Loucy (cell line): ENCODE data around the gene AHCY.

Source experiments
- H2AFZ ChIP-seq: fragments of 200-600 bp; sonication (generic); 2 replicates; pipeline ENCODE4 v1.6.0; 2016; ENCODE audit warnings: antibody characterized with exemption, mild to moderate bottlenecking, low read length, moderate library complexity
- H3F3A ChIP-seq: fragments of 200-600 bp; 2 replicates; pipeline ENCODE4 v1.6.0; 2016; ENCODE audit warnings: antibody characterized with exemption, low read depth, mild to moderate bottlenecking
- H3K27me3 ChIP-seq: fragments of 200-600 bp; sonication (generic); 2 replicates; pipeline ENCODE4 v1.6.1; 2014; ENCODE audit warnings: low read length, mild to moderate bottlenecking; ENCODE audit not compliant: insufficient read depth, poor library complexity, severe bottlenecking
- H3K36me3 ChIP-seq: fragments of 200-600 bp; sonication (generic); 2 replicates; pipeline ENCODE4 v1.6.1; 2016; ENCODE audit warnings: low read length; ENCODE audit not compliant: insufficient read depth
- H3K4me1 ChIP-seq: fragments of 200-600 bp; sonication (generic); 2 replicates; pipeline ENCODE4 v1.5.1; 2014; ENCODE audit warnings: low read length, mild to moderate bottlenecking; ENCODE audit not compliant: insufficient read depth, poor library complexity, severe bottlenecking
- H3K4me2 ChIP-seq: fragments of 200-600 bp; sonication (generic); 2 replicates; pipeline ENCODE4 v1.6.0; 2014; ENCODE audit warnings: antibody characterized with exemption, low read length, low read depth, mild to moderate bottlenecking; ENCODE audit not compliant: poor library complexity, severe bottlenecking
- H3K4me3 ChIP-seq: fragments of 200-600 bp; sonication (generic); 2 replicates; pipeline ENCODE4 v1.5.1; 2014; ENCODE audit warnings: low read length, mild to moderate bottlenecking, mixed read lengths; ENCODE audit not compliant: poor library complexity, severe bottlenecking
- H3K79me2 ChIP-seq: fragments of 200-600 bp; sonication (generic); 2 replicates; pipeline ENCODE4 v1.6.1; 2014; ENCODE audit warnings: low read length; ENCODE audit not compliant: insufficient read depth
- H3K9ac ChIP-seq: fragments of 200-600 bp; sonication (generic); 2 replicates; pipeline ENCODE4 v1.6.0; 2014; ENCODE audit warnings: mild to moderate bottlenecking, low read depth, low read length, moderate library complexity; ENCODE audit not compliant: poor library complexity, severe bottlenecking
- H3K9me2 ChIP-seq: fragments of 200-600 bp; sonication (generic); replicated peaks from 2 replicates; pipeline ENCODE4 v1.6.1; 2016; ENCODE audit warnings: low read depth, low read length, mixed read lengths
- H3K9me3 ChIP-seq: fragments of 200-600 bp; sonication (generic); 2 replicates; pipeline ENCODE4 v1.6.1; 2014; ENCODE audit warnings: mild to moderate bottlenecking, antibody characterized with exemption, low read length, low read depth; ENCODE audit not compliant: insufficient read depth
- H4K20me1 ChIP-seq: fragments of 200-600 bp; sonication (generic); 2 replicates; pipeline ENCODE4 v1.6.0; 2014; ENCODE audit warnings: antibody characterized with exemption, low read length, mild to moderate bottlenecking; ENCODE audit not compliant: insufficient read depth, poor library complexity, severe bottlenecking
- EZH2phosphoT487 ChIP-seq: fragments of 200-600 bp; IDR thresholded peaks from 2 replicates; pipeline ENCODE4 v1.6.1; 2018; ENCODE audit warnings: antibody characterized with exemption, mild to moderate bottlenecking, moderate library complexity, borderline replicate concordance
- TF ChIP-seq, protein P1 (sequence below): fragments of 200-600 bp; sonication (generic); conservative IDR thresholded peaks from 2 replicates; pipeline ENCODE4 v1.5.1; 2014; ENCODE audit warnings: mild to moderate bottlenecking, antibody characterized with exemption, low read length

The AHCY gene

GRCh38 chr20:34337982-34338726 lies 35.0 kb upstream of the AHCY start:
- Histone ChIP-seq H3K79me2 (no peaks in the 10 kb centered on the region), H4K20me1 (no peaks in the 10 kb centered on the region), H3K36me3 (no peaks in the 10 kb centered on the region), H2AFZ (no peak overlapping the region), H3K4me2 (no peak overlapping the region), H3K27me3 (no peaks in the 10 kb centered on the region), H3K9me3 (no peaks in the 10 kb centered on the region), H3K9ac (no peak overlapping the region), H3K4me3 (no peak overlapping the region), H3K9me2 (no peaks in the 10 kb centered on the region), H3K4me1 (peaks cover 8% of the 10 kb centered on the region), H3F3A (no peaks in the 10 kb centered on the region)
- TF ChIP-seq, protein P1, sequence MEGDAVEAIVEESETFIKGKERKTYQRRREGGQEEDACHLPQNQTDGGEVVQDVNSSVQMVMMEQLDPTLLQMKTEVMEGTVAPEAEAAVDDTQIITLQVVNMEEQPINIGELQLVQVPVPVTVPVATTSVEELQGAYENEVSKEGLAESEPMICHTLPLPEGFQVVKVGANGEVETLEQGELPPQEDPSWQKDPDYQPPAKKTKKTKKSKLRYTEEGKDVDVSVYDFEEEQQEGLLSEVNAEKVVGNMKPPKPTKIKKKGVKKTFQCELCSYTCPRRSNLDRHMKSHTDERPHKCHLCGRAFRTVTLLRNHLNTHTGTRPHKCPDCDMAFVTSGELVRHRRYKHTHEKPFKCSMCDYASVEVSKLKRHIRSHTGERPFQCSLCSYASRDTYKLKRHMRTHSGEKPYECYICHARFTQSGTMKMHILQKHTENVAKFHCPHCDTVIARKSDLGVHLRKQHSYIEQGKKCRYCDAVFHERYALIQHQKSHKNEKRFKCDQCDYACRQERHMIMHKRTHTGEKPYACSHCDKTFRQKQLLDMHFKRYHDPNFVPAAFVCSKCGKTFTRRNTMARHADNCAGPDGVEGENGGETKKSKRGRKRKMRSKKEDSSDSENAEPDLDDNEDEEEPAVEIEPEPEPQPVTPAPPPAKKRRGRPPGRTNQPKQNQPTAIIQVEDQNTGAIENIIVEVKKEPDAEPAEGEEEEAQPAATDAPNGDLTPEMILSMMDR: no peak
- TF ChIP-seq EZH2phosphoT487: no peak

DNA sequence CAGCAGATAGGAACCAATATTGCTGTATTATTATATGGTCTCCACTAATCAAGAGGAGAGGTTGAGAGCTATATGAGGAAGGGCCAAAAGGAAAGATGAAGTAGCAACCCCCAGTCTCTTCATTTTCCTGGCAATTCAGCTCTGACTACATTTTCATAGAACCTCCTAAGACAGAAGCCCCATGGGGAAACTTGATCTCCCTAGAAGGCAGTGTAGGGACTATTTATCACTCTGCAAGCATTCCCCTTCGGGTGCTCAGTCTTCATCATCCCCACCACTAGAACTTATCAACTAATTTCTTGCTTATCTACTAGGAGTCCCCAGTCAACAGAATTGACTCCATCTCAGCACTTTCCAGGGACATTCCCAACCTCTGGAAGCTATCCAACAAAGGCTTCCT lies 34.4 kb upstream of the AHCY start:
- TF ChIP-seq EZH2phosphoT487: no peak
- TF ChIP-seq, protein P1: no peak
- no peak overlapping the region for H3K4me2 ChIP-seq
- H3K27me3 ChIP-seq: no peaks in the 10 kb centered on the region
- H3K79me2 ChIP-seq: no peaks in the 10 kb centered on the region
- H3K9ac ChIP-seq: no peak overlapping the region
- no peaks in the 10 kb centered on the region for H4K20me1 ChIP-seq
- peaks cover 8% of the 10 kb centered on the region for H3K4me1 ChIP-seq
- H2AFZ ChIP-seq: no peak overlapping the region
- H3K4me3 ChIP-seq: no peak overlapping the region
- no peaks in the 10 kb centered on the region for H3F3A ChIP-seq
- H3K9me3 ChIP-seq: no peaks in the 10 kb centered on the region
- H3K36me3 ChIP-seq: no peaks in the 10 kb centered on the region
- H3K9me2 ChIP-seq: no peaks in the 10 kb centered on the region

DNA sequence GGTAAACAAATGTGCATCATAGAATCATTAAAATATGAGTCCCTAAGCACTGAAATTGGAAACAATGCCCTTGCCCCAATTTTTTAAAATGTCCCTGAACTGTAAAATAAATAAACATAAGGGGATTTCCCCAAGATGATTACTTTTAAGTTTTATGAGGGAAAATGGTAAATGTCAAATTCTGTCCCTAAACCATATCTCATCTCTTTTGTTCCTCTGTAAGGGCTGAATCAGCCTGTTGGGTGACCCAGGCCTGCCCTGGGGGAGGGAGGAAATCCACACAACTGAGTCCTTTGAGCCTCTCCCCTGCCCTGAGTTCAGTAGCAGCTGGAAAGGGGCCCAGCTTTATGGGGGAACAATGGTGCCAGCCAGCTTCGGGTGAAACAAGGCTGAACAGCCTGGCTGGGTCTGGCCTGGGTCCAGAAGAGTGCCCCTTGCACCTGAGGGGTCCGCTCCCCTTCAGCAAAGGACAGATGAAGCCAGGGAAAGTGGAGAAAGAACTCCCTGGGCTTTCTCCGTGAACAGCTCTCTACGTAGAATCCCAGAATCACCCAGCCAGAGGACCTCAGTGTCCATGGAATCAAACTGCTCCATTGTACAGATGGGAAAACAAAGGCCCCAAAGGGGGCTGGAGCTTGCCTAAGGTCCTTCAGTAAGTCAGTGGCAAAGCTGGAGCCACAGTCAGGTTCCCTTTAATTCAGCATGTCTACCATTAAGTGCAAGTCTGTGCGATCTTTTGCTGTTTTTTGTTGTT lies 31.7 kb upstream of the AHCY start:
- Histone ChIP-seq H3F3A (no peaks in the 10 kb centered on the region), H2AFZ (no peak overlapping the region), H4K20me1 (no peaks in the 10 kb centered on the region), H3K9ac (no peak overlapping the region), H3K79me2 (no peaks in the 10 kb centered on the region), H3K27me3 (no peaks in the 10 kb centered on the region), H3K4me3 (no peak overlapping the region), H3K9me2 (no peaks in the 10 kb centered on the region), H3K36me3 (no peaks in the 10 kb centered on the region), H3K4me1 (peaks cover 4% of the 10 kb centered on the region), H3K4me2 (no peak overlapping the region), H3K9me3 (no peaks in the 10 kb centered on the region)
- TF ChIP-seq, protein P1: no peak
- no peak for TF ChIP-seq EZH2phosphoT487
